HG02970 (cell line): ENCODE measurements around the gene SLC47A1.

Source experiments
- ATAC-seq: cut with Tn5 transposase; IDR thresholded peaks from one replicate; pipeline ENCODE4 v1.9.1; 2021; ENCODE audit warnings: mild to moderate bottlenecking, moderate library complexity, moderate number of reproducible peaks; ENCODE audit not compliant: unreplicated experiment, low FRiP score

The SLC47A1 gene

DNA sequence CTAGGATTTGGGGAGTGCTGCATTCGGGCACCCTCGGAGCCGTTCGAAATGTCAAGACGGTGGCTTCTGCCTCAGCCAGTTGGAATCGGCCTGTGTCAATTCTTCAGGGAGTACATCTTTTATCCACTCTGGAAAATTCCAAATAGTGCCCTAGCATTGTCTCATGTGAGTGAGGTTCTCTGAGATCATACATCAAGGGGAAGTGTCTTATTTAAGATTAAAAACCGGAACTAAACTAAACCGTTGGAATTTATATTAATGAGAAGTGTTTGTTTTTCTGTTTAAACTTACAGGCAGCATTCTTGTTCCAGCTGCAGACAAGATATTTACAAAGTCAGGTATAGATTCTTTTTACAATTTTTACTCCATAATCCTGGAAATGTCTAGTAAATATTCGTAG, 56.8 kb downstream of the SLC47A1 start:
- no peak for ATAC-seq

DNA sequence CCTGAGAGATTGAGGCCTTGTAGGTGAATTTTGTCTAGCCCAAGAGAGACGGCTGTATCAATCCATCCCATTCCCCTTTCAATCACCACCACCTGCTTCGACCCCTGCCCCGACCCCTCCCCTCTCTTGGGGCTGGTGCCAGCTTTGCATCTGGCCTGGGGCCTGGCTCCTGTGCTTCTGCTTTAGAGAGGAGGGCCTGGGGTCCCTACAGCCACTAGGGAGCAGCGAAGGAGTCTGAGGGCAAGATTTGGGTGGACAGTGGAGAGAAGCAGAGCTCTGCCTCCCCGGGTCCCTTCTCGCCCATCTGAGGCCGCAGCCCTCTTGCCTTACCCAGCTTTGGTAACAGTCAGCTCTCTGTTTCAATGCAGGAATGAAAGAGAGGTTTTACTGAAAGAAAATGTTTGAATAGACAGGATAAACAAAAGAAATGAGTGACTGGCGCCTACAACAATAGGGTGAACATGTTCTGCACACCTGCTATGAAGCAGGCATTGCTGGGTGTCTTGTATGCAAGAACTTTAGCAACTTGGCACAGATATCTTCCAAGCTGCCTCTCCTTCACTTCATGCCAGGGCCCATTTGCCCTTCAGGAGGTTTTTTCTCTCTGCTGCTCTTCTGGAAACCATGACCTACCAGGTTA, 57.4 kb downstream of the SLC47A1 start:
- ATAC-seq, result no peak

GRCh38 chr17:19592316-19592715, 58.7 kb downstream of the SLC47A1 start:
- no peak for ATAC-seq

GRCh38 chr17:19596869-19597268, 63.2 kb downstream of the SLC47A1 start:
- ATAC-seq, result no peak

GRCh38 chr17:19610311-19610710, 76.7 kb downstream of the SLC47A1 start:
- no peak for ATAC-seq

GRCh38 chr17:19610879-19611278, 77.2 kb downstream of the SLC47A1 start:
- ATAC-seq, result no peak

GRCh38 chr17:19613979-19614378, 80.3 kb downstream of the SLC47A1 start:
- ATAC-seq, result no peak

- ATAC-seq, result no peak
Measured at GRCh38 chr17:19614900-19615299, 81.2 kb downstream of the SLC47A1 start.

GRCh38 chr17:19618015-19618414, 84.4 kb downstream of the SLC47A1 start:
- ATAC-seq, result no peak

DNA sequence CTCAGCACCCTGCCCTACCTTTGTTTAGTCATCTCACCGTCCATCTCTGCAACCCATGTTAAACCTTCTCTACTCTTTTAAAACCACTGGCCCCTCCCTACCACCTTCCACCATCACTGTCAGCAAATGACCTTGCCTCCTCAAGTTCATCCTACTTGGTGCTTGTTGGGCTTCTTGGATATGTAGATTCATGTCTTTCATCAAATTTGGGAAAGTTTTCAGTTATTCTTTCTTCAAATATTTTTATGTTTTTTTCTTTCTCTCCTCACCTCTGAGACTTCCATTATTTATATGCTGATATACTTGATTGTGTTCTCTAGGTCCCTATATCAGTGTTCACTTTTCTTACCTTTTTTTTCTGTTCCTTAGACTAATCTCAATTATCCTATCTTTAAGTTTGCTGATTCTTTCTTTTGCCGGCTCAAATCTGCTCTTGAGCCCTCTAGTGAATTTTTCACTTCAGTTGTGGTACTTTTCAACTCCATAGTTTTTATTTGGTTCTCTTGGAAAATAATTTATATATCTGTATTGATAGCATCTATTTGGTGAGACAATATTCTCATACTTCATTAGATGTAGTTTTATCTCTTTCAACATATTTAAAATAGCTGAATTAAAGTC, 86.2 kb downstream of the SLC47A1 start:
- ATAC-seq, result no peak

- ATAC-seq, result no peak
Measured at GRCh38 chr17:19621697-19622096, 88.0 kb downstream of the SLC47A1 start.

GRCh38 chr17:19626079-19626478, 92.4 kb downstream of the SLC47A1 start:
- ATAC-seq, result no peak
